Cardiac muscle cell (in vitro differentiated cells and primary cell): ENCODE measurements around the gene ZFAND3. TPM values are rescaled to one million over a fixed set of nuclear protein-coding genes. Genes with fewer than 3 reads are reported as not detected.
A peak's percentile ranks its signal among the peaks of the same experiment; 100 is the strongest.

Experiments used
- DNase-seq, 2 donors: peaks; one replicate each; pipeline versions ENCODE4 v3.0.0 to v3.0.0-alpha.2; 2010 to 2017; ENCODE audit warnings: low read depth in 1 of 2, low spot score in 1 of 2
- H3K27ac ChIP-seq: fragments of 200-600 bp; sonication (generic); 2 replicates; pipeline ENCODE4 v1.5.1; 2016
- H3K27me3 ChIP-seq: fragments of 200-600 bp; sonication (generic); 2 replicates; pipeline ENCODE4 v1.6.0; 2016; ENCODE audit warnings: control low read depth
- H3K36me3 ChIP-seq: fragments of 200-600 bp; sonication (generic); 2 replicates; pipeline ENCODE4 v1.5.1; 2016; ENCODE audit warnings: control low read depth
- H3K4me1 ChIP-seq: fragments of 200-600 bp; sonication (generic); 2 replicates; pipeline ENCODE4 v1.8.1; 2017; ENCODE audit warnings: low read depth, mild to moderate bottlenecking, mixed run types
- H3K4me3 ChIP-seq: fragments of 200-600 bp; sonication (generic); 2 replicates; pipeline ENCODE4 v1.5.1; 2016; ENCODE audit warnings: mild to moderate bottlenecking
- H3K9me3 ChIP-seq: fragments of 200-600 bp; sonication (generic); 2 replicates; pipeline ENCODE4 v1.5.1; 2017; ENCODE audit warnings: low read depth, mild to moderate bottlenecking, control low read depth
- polyA plus RNA-seq: library from polyadenylated mRNA; unstranded; fragments of >200 nt; fragmentation: Nextera tagmentation; extraction: Ambion mirVana; gene quantifications from 2 replicates; pipeline ENCODE4 v1.2.1, GENCODE V29; 2016
- total RNA-seq: library from RNA; depleted of rRNA; stranded (reverse); fragments of >200 nt; gene quantifications from 2 replicates; pipeline ENCODE4 v1.2.3, GENCODE V29; 2016
- TF ChIP-seq, protein P1 (sequence below): IDR thresholded peaks from 2 replicates; pipeline ENCODE4 v1.5.1; 2012; ENCODE audit warnings: low read depth, mild to moderate bottlenecking, low read length

The ZFAND3 gene
- total and polyA plus RNA-seq, 2 experiments from 2014 or later: 49.9 to 68.0 TPM

DNA sequence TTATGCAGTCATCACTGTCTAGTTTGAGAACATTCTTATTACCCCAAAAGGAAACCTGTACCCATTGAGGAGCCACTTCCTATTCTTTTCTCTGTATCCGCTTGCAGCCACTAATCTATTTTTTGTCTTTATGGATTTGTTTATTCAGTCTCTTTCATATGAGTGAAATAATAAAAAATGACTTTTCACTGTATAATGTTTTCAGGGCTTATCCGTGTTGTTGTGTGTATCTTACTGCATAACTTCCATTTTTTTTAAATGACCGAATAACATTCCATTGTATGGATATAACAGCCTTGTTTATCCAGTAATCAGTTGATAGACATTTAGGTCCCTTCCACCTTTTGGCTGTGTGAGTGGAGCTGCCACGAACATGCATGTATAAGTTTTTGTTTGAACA lies 86.6 kb downstream of the ZFAND3 start:
- Histone ChIP-seq H3K9me3 (no peaks in the 10 kb centered on the region), H3K27me3 (no peaks in the 10 kb centered on the region), H3K27ac (no peak overlapping the region), H3K36me3 (no peaks in the 10 kb centered on the region), H3K4me3 (no peak overlapping the region), H3K4me1 (no peaks in the 10 kb centered on the region)
- no peak for DNase-seq
- TF ChIP-seq, protein P1, sequence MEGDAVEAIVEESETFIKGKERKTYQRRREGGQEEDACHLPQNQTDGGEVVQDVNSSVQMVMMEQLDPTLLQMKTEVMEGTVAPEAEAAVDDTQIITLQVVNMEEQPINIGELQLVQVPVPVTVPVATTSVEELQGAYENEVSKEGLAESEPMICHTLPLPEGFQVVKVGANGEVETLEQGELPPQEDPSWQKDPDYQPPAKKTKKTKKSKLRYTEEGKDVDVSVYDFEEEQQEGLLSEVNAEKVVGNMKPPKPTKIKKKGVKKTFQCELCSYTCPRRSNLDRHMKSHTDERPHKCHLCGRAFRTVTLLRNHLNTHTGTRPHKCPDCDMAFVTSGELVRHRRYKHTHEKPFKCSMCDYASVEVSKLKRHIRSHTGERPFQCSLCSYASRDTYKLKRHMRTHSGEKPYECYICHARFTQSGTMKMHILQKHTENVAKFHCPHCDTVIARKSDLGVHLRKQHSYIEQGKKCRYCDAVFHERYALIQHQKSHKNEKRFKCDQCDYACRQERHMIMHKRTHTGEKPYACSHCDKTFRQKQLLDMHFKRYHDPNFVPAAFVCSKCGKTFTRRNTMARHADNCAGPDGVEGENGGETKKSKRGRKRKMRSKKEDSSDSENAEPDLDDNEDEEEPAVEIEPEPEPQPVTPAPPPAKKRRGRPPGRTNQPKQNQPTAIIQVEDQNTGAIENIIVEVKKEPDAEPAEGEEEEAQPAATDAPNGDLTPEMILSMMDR: no peak

DNA sequence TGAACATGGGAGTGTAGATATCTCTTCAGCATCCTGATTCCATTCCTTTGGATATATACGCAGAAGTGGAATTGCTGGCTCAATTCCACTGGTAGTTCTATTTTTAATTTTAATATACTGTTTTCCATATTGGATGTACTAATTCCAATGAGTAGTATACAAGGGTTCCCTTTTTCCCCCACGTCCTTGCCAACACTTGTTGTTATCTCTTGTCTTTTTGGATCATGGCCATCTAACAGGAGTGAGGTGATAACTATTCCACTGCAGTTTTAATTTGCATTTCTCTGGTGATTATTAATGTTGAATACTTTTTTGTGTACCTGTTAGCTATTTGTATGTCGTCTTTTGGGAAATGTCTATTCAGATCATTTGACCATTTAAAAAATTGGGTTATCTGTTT lies 91.5 kb downstream of the ZFAND3 start:
- H3K27me3 ChIP-seq: no peaks in the 10 kb centered on the region
- H3K36me3 ChIP-seq: no peaks in the 10 kb centered on the region
- H3K27ac ChIP-seq: no peak overlapping the region
- TF ChIP-seq, protein P1: no peak
- no peak for DNase-seq
- no peaks in the 10 kb centered on the region for H3K9me3 ChIP-seq
- H3K4me1 ChIP-seq: no peaks in the 10 kb centered on the region
- H3K4me3 ChIP-seq: no peak overlapping the region

DNA sequence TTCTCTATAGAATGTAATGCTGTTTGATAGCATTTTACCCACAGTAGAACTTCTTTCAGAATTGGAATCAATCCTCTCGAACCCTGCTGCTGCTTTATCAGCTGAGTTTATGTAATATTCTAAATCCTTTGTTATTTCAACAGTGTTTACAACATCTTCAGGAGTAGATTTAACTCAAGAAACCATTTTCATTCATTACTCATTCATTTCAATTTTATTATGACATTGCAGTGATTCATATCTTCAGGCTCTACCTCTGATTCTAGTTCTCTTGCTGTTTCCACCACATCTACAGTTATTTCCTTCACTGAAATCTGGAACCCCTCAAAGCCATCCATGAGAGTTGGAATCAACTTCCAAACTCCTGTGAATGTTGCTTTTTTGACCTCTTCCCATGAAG lies 93.7 kb downstream of the ZFAND3 start:
- H3K36me3 ChIP-seq: no peaks in the 10 kb centered on the region
- TF ChIP-seq, protein P1: no peak
- DNase-seq: peak in 1 of 2 donors; percentile 11
- no peaks in the 10 kb centered on the region for H3K9me3 ChIP-seq
- H3K4me1 ChIP-seq: peaks cover 6% of the 10 kb centered on the region
- H3K27me3 ChIP-seq: no peaks in the 10 kb centered on the region
- no peak overlapping the region for H3K27ac ChIP-seq
- no peak overlapping the region for H3K4me3 ChIP-seq

DNA sequence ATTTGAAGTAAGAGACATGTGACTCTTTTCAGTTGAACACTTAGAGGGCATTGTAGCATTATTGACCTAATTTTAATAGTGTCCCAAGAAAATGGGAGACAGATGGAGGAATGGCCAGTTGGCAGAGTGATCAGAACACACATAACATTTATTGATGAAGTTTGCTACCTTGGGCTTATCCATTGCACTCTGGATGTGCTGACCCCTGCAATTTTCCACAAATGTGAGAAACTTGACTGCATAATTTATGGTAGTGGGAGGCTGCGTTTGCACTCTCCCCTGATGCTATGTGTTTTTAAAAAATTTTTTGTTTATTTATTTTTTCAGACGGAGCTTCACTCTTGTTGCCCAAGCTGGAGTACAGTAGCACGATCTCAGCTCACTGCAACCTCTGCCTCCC lies 95.9 kb downstream of the ZFAND3 start:
- Histone ChIP-seq H3K9me3 (no peaks in the 10 kb centered on the region), H3K27ac (no peak overlapping the region), H3K36me3 (no peaks in the 10 kb centered on the region), H3K4me3 (no peak overlapping the region), H3K4me1 (peaks cover 6% of the 10 kb centered on the region), H3K27me3 (no peaks in the 10 kb centered on the region)
- TF ChIP-seq, protein P1: no peak
- DNase-seq: no peak

DNA sequence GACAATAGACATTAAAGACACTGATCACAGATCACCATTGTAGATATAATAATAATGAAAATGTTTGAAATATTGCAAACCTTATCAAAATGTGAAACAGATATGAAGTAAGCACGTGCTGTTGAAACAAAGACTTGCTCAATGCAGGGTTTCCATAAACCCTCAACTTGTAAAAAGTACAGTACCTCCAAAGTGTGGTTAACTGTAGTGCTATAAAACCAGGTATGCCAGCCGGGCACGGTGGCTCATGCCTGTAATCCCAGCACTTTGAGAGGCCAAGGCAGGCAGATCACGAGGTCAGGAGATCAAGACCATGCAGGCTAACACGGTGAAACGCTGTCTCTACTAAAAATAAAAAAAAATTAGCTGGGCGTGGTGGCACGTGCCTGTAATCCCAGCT lies 96.6 kb downstream of the ZFAND3 start:
- Histone ChIP-seq H3K9me3 (no peaks in the 10 kb centered on the region), H3K27ac (no peak overlapping the region), H3K27me3 (no peaks in the 10 kb centered on the region), H3K36me3 (no peaks in the 10 kb centered on the region), H3K4me3 (no peak overlapping the region), H3K4me1 (peaks cover 6% of the 10 kb centered on the region)
- no peak for DNase-seq
- TF ChIP-seq, protein P1: no peak

DNA sequence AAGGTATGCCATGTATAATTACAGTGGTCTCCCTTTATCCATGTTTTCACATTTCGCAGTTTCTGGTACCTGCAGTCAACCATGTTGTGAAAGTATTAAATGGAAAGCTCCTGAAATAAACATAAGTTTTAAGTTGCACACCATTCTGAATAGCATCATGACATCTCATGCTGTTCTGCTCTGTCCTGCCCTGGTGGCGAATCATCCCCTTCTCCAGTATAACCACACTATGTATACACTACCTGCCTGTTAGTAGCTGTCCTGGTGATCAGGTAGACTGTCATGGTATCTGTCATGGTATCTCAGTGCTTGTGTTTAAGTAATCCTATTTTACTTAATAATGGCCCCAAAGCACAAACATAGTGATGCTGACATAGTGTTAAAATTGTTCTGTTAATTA lies 97.1 kb downstream of the ZFAND3 start:
- Histone ChIP-seq H3K9me3 (no peaks in the 10 kb centered on the region), H3K36me3 (no peaks in the 10 kb centered on the region), H3K4me3 (no peak overlapping the region), H3K27me3 (no peaks in the 10 kb centered on the region), H3K4me1 (peaks cover 6% of the 10 kb centered on the region), H3K27ac (no peak overlapping the region)
- TF ChIP-seq, protein P1: no peak
- no peak for DNase-seq
